ENCODE data around the gene PPP1R26.

- TF ChIP-seq, protein P1, sequence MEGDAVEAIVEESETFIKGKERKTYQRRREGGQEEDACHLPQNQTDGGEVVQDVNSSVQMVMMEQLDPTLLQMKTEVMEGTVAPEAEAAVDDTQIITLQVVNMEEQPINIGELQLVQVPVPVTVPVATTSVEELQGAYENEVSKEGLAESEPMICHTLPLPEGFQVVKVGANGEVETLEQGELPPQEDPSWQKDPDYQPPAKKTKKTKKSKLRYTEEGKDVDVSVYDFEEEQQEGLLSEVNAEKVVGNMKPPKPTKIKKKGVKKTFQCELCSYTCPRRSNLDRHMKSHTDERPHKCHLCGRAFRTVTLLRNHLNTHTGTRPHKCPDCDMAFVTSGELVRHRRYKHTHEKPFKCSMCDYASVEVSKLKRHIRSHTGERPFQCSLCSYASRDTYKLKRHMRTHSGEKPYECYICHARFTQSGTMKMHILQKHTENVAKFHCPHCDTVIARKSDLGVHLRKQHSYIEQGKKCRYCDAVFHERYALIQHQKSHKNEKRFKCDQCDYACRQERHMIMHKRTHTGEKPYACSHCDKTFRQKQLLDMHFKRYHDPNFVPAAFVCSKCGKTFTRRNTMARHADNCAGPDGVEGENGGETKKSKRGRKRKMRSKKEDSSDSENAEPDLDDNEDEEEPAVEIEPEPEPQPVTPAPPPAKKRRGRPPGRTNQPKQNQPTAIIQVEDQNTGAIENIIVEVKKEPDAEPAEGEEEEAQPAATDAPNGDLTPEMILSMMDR (IDR thresholded peaks at IDR 0.05; ENCODE audit: low read length) = no peak
- no peak for TF ChIP-seq EZH2 (IDR thresholded peaks at IDR 0.05; ENCODE audit: borderline replicate concordance, low read length)
Observed at GRCh38 chr9:135461936-135462335, 17.6 kb upstream of the PPP1R26 start.
